Frontal cortex (tissue), 4 donors: ENCODE measurements around the gene RETREG1. TPM values are rescaled to one million over a fixed set of nuclear protein-coding genes. Genes with fewer than 3 reads are reported as not detected.
A peak's percentile ranks its signal among the peaks of the same experiment; 100 is the strongest.
"Not testable (repeated sequence)": the region's sequence is repeated elsewhere in the genome, so short reads cannot be mapped to it uniquely, and the experiment has no call there.

Experiments used
- DNase-seq, 2 donors: peaks; one replicate each; pipeline ENCODE4 v3.0.0; 2012; ENCODE audit warnings: low spot score in 2 of 2
- FAIRE-seq: peaks from 2 replicates; lab custom pipeline; 2012; peaks lifted over from hg19 to GRCh38; lab: Jason Lieb, UNC
- total RNA-seq: library from RNA; depleted of rRNA; stranded (reverse); fragments of >200 nt; gene quantifications from one replicate; pipeline ENCODE4 v1.2.3, GENCODE V29; 2014
- donor health status: control.
- donor health status: control.
- donor health status: control.

The RETREG1 gene
- total RNA-seq, 1 donor from 2014 or later = 73.0 TPM

- DNase-seq = no peak
- FAIRE-seq = no peak
These were observed 1.5 kb upstream of the RETREG1 start for GRCh38 chr5:16618138-16618897.

- DNase-seq = no peak
- no peak for FAIRE-seq
These were observed 624 bp upstream of the RETREG1 start for GRCh38 chr5:16617274-16617968.

DNA sequence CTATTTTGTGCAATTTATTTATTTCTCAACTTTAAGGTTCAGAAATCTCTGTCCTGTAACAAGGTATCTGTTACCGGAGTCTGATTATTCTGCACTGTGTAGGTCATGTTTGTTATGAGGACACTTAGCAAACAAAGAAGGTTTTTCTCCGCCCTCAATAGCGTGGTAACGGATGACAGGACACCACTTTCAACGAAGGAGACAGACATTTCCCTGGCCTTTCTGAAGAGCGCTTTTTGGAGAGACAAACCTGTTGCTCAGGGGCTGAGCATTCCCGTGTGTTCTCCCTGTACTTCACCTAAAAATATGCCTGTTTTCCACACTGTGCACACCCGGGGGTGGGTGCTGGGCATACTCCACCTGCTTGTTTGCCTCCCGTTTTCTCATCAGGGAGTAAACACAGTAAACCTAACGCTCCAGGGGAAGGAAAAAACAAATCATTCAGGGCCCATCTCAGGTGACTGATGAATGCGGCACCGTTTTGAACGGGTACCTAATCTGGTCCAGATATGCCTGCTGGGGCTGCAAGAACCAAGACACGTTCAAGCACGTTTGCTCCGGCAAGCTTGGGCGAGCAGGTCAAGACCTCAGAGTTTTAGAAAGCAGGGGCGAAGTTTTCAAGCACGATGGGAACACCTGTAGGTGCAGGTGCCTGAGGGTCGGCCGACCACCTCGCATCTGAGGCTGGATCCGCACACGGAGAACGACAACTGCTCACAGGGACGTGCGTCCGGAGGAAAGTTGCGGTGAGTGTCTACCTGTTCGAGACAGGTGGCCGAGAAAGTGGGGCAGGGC is 859 bp downstream of the RETREG1 start:
- DNase-seq (no peak), FAIRE-seq (no peak)

- FAIRE-seq (no peak), DNase-seq (no peak)
These were observed 4.8 kb downstream of the RETREG1 start for GRCh38 chr5:16612007-16612406.

GRCh38 chr5:16610896-16611295 is 5.9 kb downstream of the RETREG1 start:
- not testable (repeated sequence) for FAIRE-seq, DNase-seq

GRCh38 chr5:16609412-16609811 is 7.4 kb downstream of the RETREG1 start:
- no peak for DNase-seq
- no peak for FAIRE-seq

DNA sequence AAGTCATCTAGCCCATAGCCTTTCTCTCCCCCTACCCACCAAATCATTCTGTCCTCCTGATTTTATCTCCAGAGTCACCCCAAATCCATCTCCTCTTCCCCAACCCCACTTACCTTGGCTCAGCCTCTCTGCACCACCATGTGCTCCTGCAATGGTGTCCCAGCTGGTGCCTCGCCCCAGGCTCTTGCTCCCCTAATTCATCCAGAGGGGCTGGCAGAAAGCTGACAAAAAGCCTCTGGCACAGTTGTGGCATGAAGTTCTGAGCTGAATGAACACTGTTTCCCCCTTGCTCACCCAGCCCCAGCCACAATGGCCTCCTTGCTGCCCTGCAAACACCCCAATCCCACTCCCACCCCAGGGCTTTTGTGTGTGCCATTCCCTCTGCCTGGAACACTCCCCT is 10.2 kb downstream of the RETREG1 start:
- DNase-seq = no peak
- no peak for FAIRE-seq

DNA sequence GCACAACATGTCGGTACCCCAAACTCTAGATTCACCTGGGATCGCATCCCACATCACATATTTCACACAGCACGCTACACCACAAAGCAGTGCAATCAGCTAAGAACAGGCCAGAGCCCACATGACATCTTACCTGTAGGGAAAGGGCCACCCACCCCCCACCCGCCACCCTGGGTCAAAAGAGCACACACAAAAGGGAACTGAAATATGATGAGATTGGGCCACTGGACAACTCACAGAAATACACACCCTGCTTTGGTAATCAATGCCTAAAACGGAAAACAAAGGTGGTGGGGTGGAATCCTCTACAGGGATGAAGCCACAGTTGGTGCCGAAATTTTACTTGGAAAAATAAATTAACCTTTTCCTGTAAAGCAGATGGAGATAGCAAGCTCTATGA is 13.1 kb downstream of the RETREG1 start:
- no peak for DNase-seq
- FAIRE-seq = no peak

GRCh38 chr5:16603295-16603694 is 13.5 kb downstream of the RETREG1 start:
- no peak for DNase-seq

GRCh38 chr5:16602182-16602581 is 14.6 kb downstream of the RETREG1 start:
- no peak for FAIRE-seq
- no peak for DNase-seq

More at GRCh38 chr5:16603295-16603694, 13.5 kb downstream of the RETREG1 start:
- no peak for FAIRE-seq

- DNase-seq (no peak), FAIRE-seq (no peak)
These were observed 15.9 kb downstream of the RETREG1 start for GRCh38 chr5:16600946-16601345.

GRCh38 chr5:16600397-16600796 is 16.4 kb downstream of the RETREG1 start:
- FAIRE-seq (no peak), DNase-seq (peak in 1 of 2 donors; percentile 55)

DNA sequence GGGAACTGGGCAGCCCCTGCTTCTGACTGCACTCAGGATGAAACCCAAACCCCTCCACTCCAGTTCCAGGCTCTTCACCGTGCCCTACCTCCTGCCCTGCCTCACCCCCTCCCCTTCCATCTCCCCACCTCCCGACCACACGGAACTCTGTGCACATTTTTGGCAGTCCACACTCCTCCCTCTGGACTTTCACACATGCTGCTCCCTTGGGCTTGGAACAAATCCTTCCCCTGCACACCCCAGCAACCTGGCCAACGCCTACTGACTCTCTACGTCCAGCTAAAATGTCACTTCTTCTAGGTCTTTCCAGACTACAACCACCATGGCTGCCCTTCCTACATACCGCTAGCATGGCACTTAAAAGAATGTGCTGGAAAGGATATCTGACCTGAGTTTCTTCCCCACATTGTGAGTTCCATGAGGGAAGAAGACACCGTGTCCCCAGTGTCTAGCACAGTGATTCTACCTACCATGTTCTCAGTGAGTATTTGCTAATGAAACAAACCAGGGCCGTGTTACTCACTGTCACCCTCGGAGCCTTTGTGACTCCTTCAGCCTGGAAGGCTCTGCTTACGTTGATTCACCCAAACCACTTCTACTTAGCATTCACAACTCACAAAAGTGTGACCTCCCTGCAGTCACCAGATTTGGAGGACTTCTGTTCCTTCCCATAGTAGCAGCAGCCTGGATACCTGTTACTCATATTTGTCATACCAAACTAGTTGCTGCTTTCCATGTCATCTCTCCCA is 18.7 kb downstream of the RETREG1 start:
- no peak for DNase-seq
- FAIRE-seq = no peak

DNA sequence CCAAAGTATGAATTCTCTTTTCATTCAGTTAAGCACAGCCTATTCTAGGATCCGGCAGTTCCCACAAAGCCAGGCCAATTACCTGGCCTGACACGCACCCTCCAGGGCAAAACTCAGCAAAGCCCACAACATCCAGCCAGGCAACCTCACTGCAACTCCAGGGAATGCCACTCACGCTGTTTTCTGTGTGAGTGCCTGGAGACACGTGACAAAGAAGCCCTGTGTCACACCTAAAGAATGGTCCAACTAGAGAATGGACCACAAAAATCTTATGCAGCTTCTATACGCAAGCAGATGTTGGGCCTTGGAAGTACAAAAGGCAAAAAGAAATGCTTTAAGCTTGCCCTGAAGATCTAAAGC is 20.2 kb downstream of the RETREG1 start:
- DNase-seq (no peak), FAIRE-seq (no peak)

GRCh38 chr5:16595881-16596580 is 20.8 kb downstream of the RETREG1 start:
- no peak for FAIRE-seq
- DNase-seq = no peak

DNA sequence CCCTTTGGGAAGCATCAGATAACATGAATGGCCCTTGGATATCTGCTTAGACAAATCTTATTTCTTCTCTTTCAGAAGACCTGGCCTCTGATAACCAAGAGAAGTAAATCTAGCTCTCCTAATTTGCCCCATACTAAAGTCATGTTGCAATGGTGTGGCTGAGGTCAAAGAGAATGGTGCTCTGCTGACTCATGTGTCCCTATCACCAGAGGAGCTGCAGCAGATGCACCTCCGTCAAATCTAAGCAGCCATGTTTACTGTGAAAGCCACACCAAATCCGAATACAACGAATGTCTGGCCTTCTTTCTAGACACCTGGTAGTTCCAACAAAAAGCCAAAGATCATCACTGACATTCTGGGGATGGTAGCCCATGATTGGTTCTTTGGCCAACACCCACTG is 23.2 kb downstream of the RETREG1 start:
- no peak for FAIRE-seq

DNA sequence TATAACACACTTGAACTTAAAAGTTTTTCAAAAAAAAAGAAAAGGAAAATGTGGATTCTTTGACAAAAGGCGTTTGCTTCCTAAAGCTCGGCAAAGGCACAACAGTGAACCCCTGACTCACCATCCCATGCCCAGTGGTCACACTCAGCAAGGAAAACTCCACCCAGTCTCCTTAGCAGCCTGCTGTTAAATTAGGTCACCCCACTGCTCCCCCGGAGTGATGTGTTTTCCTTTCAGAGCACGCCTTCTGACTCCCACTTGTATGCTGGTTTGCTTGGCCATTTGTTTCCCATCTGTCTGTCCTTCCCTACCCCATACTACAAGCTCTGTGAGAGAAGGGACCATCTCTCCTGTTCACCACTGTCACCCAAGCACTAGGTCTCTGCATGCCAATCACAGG is 23.8 kb downstream of the RETREG1 start:
- DNase-seq (no peak), FAIRE-seq (no peak)

More for the DNA sequence above, 23.2 kb downstream of the RETREG1 start:
- no peak for DNase-seq

- no peak for DNase-seq
- FAIRE-seq = no peak
These were observed 24.5 kb downstream of the RETREG1 start for GRCh38 chr5:16592255-16592654.

GRCh38 chr5:16590685-16591084 is 26.1 kb downstream of the RETREG1 start:
- DNase-seq (no peak), FAIRE-seq (no peak)
